HFFc6 (cell line): ENCODE measurements around the gene SPATA45. TPM values are rescaled to one million over a fixed set of nuclear protein-coding genes. Genes with fewer than 3 reads are reported as not detected.

ENCODE experiments used
- DNase-seq: peaks from one replicate; pipeline ENCODE4 v3.0.0-alpha.2; 2018
- H3K27ac Mint-ChIP-seq: 2 replicates; pipeline ENCODE4 v1.8.0; 2020; ENCODE audit warnings: mild to moderate bottlenecking, mixed read lengths
- H3K27me3 Mint-ChIP-seq: 2 replicates; pipeline ENCODE4 v1.8.0; 2021; ENCODE audit warnings: mild to moderate bottlenecking, moderate library complexity, mixed read lengths; ENCODE audit not compliant: insufficient read depth
- H3K36me3 Mint-ChIP-seq: 2 replicates; pipeline ENCODE4 v1.8.0; 2021; ENCODE audit warnings: low read depth, mixed read lengths
- H3K4me1 Mint-ChIP-seq: 2 replicates; pipeline ENCODE4 v1.8.0; 2020; ENCODE audit warnings: low read depth, mixed read lengths
- H3K4me3 Mint-ChIP-seq: 2 replicates; pipeline ENCODE4 v1.8.0; 2020; ENCODE audit warnings: mild to moderate bottlenecking, moderate library complexity, mixed read lengths
- H3K9me3 Mint-ChIP-seq: 2 replicates; pipeline ENCODE4 v1.8.0; 2020; ENCODE audit warnings: mild to moderate bottlenecking, mixed read lengths
- CTCF ChIP-seq: fragments of 200-600 bp; sonication (generic); IDR thresholded peaks from 2 replicates; pipeline ENCODE4 v1.5.0; 2021; ENCODE audit warnings: antibody characterized with exemption, mild to moderate bottlenecking
- long read RNA-seq: library from polyadenylated mRNA; unstranded; transcript quantifications from one replicate; pipeline ENCODE4 v2.0.0, GENCODE V29; 2019
- total RNA-seq, 6 experiments: library from RNA; stranded (reverse); fragmentation: NEBNext Ultra II Directional; extraction: Animal tissue kit (Norgen Biotek cat#: 25700); gene quantifications; 2 replicates in 1 of 6; 3 replicates in 5 of 6; pipeline ENCODE4 v1.2.3, GENCODE V29; 2021

The SPATA45 gene
- total RNA-seq: not detected
- long read RNA-seq, partial matches to known transcripts: 1 of 1 reads
- long read RNA-seq, other reads (novel, unspliced or antisense): 0 of 1 reads

- Mint-ChIP-seq H3K27ac (no peak within 1 kb of the TSS), H3K36me3 (no peaks in the 10 kb centered on the region), H3K9me3 (no peaks in the 10 kb centered on the region), H3K4me1 (no peaks in the 10 kb centered on the region), H3K27me3 (no peaks in the 10 kb centered on the region), H3K4me3 (no peak within 1 kb of the TSS)
- DNase-seq: no peak
- TF ChIP-seq CTCF: no peak
Observed at GRCh38 chr1:212847549-212847948, at the start of gene SPATA45. SPATA45 (minus strand) TSS chr1:212847649; CDS start chr1:212836149, 11,500 bp downstream.

GRCh38 chr1:212892108-212892507 is 44.7 kb upstream of the SPATA45 start:
- no peak for TF ChIP-seq CTCF
- Mint-ChIP-seq H3K4me3 (no peak overlapping the region), H3K27me3 (no peaks in the 10 kb centered on the region; the same call in 1 of the 2 replicates), H3K9me3 (no peaks in the 10 kb centered on the region), H3K36me3 (peaks cover 13% of the 10 kb centered on the region; the same call in 1 of the 2 replicates), H3K27ac (no peak overlapping the region), H3K4me1 (no peaks in the 10 kb centered on the region)
- DNase-seq: no peak

GRCh38 chr1:212884592-212884991 is 37.1 kb upstream of the SPATA45 start:
- Mint-ChIP-seq H3K4me3 (no peak overlapping the region), H3K27me3 (no peaks in the 10 kb centered on the region), H3K4me1 (no peaks in the 10 kb centered on the region), H3K9me3 (no peaks in the 10 kb centered on the region), H3K27ac (no peak overlapping the region), H3K36me3 (no peaks in the 10 kb centered on the region; the same call in 1 of the 2 replicates)
- TF ChIP-seq CTCF: no peak
- no peak for DNase-seq

GRCh38 chr1:212879947-212880690 is 32.7 kb upstream of the SPATA45 start:
- H3K4me3 Mint-ChIP-seq: no peak overlapping the region

GRCh38 chr1:212878418-212878817 is 31.0 kb upstream of the SPATA45 start:
- no peak for TF ChIP-seq CTCF
- H3K36me3 Mint-ChIP-seq: peaks cover 9% of the 10 kb centered on the region; the same call in 1 of the 2 replicates
- no peaks in the 10 kb centered on the region for H3K4me1 Mint-ChIP-seq
- H3K27ac Mint-ChIP-seq: no peak overlapping the region
- H3K27me3 Mint-ChIP-seq: no peaks in the 10 kb centered on the region
- DNase-seq: no peak
- H3K9me3 Mint-ChIP-seq: no peaks in the 10 kb centered on the region
- H3K4me3 Mint-ChIP-seq: no peak overlapping the region

More at GRCh38 chr1:212879947-212880690, 32.7 kb upstream of the SPATA45 start:
- Mint-ChIP-seq H3K36me3 (peaks cover 3% of the 10 kb centered on the region), H3K4me1 (no peaks in the 10 kb centered on the region), H3K27me3 (no peaks in the 10 kb centered on the region), H3K9me3 (no peaks in the 10 kb centered on the region), H3K27ac (no peak overlapping the region)
- DNase-seq: no peak
- TF ChIP-seq CTCF: no peak
